Activated CD4-positive, alpha-beta T cell treated with anti-CD3 and anti-CD28 coated beads for 48 hours (primary cell): ENCODE data around the gene AUH.
A peak's percentile ranks its signal among the peaks of the same experiment; 100 is the strongest.
"Not testable (repeated sequence)": the region's sequence is repeated elsewhere in the genome, so short reads cannot be mapped to it uniquely, and the experiment has no call there.

Experiments
- DNase-seq: peaks from one replicate; pipeline ENCODE4 v3.0.0-alpha.2; 2020

Gene AUH

DNA sequence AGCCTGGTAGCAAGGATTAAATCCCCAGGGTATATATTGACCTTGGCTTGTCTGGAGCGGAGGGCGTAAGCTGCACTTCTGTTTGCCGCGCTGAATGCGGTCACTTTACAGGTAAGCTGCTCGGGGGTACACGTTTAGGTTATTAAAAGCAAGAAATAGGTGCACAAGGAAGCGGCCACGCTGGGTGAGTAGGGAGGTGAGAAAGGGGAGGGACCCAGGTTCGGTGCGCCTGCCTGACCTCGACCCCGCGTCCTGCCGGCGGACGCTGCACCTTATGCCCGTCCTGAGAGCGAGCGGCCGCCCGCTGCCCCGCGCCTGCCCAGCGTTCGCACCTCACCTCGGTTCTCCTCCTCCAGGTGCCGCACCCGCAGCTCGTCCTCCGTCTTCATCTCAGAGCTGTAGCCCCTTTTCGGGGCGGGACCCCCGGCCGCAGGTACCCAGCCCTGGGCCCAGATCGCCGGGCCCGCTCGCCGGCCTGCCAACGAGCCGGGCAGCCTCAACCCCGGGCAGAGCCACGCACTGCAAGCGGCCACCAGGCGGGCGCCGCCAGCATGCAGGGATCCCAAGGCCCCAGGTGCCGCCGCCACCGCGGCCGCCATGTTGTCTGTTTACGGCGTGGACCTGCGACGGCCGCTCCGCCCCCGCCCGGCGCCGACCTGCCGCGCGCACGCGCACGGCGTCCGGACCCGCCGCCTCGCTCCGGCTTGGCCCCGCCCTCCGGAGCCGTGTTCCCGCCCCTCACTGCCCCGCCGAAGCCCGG is at the start of gene AUH:
TSS of gene AUH (minus strand) at position 628 of the 760 bp plus-strand sequence. CDS start at position 599, 29 bp downstream.
- DNase-seq: peak; percentile 91

DNA sequence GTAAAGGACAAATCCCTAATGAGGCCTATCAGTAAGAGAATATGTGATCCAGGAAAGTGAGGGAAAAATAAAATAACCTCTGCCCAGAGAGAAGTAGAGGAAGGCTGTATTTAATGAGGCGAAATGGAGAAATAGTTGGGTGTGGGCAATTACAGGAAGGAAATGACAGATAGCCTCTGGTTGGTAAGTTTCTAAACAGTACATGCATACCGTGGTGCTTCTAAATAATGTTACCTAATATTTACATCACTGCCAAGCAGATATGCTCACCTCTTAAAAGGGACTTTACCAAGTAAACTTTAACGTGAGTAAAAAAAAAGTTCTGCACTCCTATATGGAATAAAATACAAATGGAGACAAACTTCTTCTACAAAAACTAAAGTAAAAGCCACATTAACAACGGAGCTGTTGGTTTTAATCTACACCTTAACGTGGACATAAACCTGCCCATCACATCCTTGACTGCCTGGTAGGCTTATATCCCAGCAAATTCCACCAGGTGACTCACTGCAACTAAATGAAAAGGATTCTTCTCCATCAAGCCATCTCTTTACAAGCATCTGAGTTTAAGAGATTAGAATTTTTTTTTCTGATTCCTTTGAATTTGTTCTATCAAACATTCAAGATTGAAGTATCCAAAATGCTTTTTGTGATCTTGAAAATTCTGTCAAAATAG is 49.5 kb upstream of the AUH start:
- DNase-seq: no peak

- DNase-seq: no peak
Observed at GRCh38 chr9:91410161-91410560, 48.4 kb upstream of the AUH start.

- no peak for DNase-seq
Observed at GRCh38 chr9:91408475-91408874, 46.8 kb upstream of the AUH start.

DNA sequence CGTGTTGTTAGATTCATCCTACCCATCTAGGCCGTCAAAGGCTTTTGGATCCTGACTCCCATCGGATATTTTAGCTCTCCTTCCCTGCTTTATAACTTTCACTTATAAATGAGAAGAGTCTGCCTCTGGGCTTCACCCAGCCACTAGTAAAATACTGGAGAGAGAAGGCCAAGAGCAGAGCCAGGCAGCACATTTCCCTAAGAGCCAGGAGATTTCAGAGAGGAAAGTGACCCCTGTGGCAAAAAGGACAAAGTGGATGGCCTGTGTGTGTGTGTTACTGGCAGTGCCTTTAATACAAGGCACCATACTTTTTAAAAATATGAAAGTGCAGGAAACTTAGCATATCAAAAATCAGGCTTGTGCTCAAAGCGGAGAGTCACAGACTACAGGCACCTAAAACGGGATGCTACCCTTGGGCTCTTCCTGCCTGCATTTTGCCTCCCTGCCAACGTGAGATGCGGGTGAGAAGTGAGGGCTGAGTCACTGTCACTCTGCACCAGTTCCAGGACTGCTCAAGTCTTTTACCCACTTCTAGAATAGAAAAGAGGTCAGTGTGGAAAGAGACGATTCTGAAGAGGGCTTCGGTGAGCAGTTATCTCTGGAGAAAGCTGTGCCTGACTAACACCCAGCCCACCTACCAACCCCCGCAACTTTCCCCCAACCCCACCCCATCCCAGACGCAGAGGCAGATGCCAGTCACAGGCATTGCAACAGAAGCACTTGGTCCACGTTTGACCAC is 46.0 kb upstream of the AUH start:
- DNase-seq: no peak

- DNase-seq: no peak
Observed at GRCh38 chr9:91405343-91406077, 43.8 kb upstream of the AUH start.

GRCh38 chr9:91403665-91404543 is 42.2 kb upstream of the AUH start:
- no peak for DNase-seq

DNA sequence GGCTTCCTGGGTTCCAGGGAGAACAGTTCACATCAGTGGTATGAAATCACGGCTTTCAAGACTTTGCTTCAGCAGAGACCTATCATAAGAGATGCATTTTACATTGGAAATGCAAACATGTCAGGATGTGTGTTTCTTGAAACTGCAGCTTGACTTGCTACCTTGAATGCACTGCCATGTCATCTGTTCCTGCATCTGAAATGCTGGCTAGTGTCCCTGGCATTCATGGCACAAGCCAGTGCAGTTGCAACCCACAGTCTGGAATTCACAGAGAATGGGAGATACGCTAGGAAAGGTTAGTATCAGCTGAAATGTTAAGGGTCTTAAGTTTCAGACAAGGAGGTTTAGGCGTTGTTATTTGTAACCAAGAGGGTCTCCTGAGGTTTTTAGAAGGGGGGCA is 37.2 kb upstream of the AUH start:
- no peak for DNase-seq

DNA sequence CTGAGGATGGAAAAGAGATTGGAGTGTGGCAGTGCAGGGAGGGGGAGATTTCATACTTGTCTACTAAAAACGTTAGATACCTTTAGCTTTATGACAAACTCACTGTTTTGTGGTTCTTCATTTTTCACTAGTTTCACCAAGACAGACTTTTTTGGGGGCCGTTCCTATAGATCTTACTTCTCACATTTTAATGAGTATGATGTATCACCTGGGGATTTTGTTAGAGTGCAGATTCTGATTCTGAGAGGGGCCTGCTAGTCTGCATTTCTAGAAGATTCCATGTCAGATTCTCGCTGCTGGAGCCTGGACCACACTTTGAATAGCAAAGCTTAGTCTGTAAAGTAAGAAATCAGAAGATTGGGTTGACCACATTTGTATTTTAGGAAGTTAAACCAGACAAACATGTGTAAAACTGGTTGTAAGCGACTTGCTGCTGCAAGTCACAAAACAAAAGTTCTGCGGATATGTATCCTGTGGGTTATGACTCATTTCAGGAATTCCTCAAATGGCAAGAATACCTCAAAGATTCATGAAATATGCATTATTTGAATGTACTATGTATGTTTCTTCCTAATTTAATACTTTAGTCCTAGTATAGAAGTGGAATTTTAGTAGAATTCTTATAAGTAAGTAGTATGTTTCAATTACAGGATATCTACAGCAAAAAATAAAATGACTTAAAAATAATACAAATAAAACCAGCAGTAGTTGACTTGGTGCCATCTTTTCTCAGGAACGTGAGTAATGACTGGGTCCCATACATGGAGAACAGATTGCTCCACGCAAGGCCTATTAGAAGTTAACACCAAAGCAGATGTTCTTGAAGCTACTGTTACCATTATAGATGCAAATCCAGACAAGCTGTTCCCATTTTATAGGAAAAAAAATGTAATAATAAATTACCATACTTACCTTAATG is 34.1 kb upstream of the AUH start:
- peak; percentile 18 for DNase-seq

DNA sequence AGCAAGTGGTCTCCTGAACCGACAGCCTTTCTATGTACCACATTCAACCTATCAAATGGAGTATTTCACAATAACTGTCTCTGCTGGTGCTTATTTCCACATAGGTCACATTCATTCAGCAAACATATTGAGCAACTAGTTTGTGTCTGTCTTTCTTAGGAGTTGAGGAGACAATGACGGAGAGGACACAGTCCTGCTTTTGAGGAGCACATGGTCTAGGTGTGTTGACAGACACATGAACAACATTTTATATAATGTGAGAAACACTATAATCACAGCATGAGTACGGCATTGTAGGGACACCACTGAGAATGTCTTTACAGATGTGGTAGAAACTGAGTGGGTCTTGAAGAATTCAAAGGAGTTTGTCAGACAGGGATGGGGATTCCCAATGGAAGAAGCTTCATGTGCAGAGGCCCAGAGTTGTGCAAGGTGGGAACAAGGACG is 33.4 kb upstream of the AUH start:
- DNase-seq: no peak

- no peak for DNase-seq
Observed at GRCh38 chr9:91393826-91394225, 32.1 kb upstream of the AUH start.

GRCh38 chr9:91392435-91392834 is 30.7 kb upstream of the AUH start:
- no peak for DNase-seq

- no peak for DNase-seq
Observed at GRCh38 chr9:91391818-91392217, 30.1 kb upstream of the AUH start.

DNA sequence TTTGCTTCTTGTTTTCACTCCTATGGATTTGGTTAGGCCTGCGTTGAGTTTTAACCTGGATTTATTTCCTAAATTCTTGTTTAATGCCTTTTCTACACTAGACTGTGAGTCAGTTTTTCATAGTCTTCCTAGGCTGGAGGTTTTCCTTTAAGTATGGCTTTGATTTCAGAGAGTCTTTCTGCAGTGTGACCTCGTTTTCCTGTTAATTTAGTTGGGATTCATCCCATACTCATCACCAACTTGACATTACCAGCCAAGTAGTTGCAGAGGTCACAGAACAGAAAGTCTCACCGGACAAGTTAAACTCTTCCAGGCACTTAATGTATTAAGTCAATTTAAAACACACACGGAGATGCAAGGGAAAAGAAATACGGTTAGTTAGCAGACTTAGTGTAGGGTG is 29.7 kb upstream of the AUH start:
- DNase-seq: no peak

DNA sequence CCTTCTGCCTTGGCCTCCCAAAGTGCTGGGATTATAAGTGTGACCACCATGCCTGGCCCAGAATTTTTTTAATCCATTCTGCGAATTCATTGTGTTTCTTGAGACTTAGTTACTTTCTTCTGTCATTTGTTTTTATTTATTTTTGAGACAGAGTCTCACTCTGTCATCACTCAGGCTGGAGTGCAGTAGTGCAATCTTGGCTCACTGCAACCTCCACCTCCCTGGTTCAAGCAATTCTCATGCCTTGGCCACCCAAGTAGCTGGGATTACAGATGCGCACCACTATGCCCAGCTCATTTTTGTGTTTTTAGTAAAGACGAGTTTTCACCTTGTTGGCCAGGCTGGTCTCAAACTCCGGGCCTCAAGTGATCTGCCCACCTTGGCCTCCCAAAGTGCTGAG is 28.0 kb upstream of the AUH start:
- not testable (repeated sequence) for DNase-seq

DNA sequence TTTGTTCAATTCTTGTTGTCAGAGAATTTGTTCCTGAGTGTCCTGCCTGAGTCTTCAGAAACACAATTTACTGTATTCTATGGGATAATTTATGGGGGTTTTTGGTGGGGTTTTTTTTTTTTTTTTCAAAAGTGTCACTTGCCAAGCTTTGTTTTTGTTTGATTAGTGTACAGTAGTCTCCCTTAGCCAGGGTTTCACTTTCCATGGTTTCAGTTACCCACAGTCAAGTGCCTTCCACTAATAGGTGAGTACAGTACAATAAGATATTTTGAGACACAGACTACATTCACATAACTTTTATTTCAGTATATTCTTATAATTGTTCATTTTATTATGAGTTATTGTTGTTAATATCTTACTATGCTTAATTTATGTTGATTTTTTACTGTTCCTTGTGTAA is 25.0 kb upstream of the AUH start:
- no peak for DNase-seq

GRCh38 chr9:91384954-91385353 is 23.2 kb upstream of the AUH start:
- no peak for DNase-seq

- no peak for DNase-seq
Observed at GRCh38 chr9:91383577-91383976, 21.9 kb upstream of the AUH start.

DNA sequence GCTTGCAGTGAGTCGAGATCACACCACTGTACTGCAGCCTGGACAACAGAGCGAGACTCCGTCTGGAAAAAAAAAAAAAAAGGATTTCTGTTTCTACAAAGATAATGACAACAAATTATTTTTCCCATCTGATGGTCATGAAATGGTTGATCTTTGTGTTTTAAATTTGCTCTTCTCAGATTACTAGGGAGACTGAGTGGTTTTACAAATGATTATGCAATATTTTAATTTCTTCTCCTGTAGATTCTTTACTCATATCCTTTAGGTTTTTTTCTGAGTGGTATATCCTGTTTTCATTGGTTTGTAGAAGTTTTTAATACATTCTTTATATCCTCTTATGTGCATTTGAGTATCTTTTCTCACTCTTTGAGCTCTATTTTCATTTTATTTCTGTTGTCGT is 20.6 kb upstream of the AUH start:
- no peak for DNase-seq

DNA sequence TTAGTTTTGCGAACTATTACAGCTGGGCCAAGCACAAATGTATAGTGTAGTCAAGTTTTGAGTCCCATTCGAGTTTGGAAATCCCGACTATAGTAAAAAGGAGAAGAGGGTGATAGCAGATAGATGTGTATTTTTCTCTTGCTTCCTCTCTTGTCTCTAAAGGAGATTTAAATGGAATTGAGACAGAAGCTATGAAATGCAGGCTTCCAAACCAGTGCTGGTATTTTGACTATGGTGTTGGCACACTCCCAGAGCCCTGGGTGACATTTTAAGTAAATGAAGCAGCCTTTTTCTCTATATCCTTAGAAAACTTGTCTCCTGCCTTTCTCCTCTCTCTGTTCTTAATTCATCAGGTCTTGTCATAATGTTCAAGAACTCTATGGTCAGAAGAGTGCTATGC is 17.7 kb upstream of the AUH start:
- no peak for DNase-seq

DNA sequence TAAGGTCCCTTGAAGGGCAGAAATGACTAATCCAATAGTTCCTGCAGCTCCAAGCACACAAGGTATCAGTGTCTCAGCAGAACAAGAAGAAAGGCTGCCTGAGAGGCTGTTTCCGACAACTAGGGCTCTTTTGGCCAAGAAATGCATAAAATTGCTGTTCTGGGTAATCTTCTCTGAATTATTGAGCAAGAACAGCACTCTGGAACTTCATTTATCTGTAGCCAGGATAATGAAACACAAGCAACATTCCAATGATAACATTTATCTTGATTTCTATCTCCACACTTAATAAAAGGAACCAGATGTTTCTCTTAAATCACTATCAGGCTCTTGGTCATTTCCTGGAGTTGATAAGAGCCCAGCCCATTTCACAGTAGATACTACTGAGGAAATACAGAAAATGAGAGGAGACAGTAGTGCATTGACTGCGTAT is 17.0 kb upstream of the AUH start:
- DNase-seq: no peak
